Measurements from ENCODE around the gene CMC2. TPM values are rescaled to one million over a fixed set of nuclear protein-coding genes. Genes with fewer than 3 reads are reported as not detected.

The CMC2 gene
- total and polyA plus RNA-seq, 2 of the 8 experiments (the other 6 are each of a cell fraction or from before 2014, with no cell fraction given), result 66.6 to 116 TPM

GRCh38 chr16:81035398-81035974 lies 28.8 kb upstream of the CMC2 start, which contains the start of gene ATMIN (continued):
- TF ChIP-seq RBBP5 (IDR thresholded peaks at IDR 0.05; ENCODE audit: borderline replicate concordance, low read depth, low read length) (peak; percentile 23; the same call in 1 of the 2 replicates), BACH1 (IDR thresholded peaks at IDR 0.05; ENCODE audit: low read length) (no peak), CHD7 (IDR thresholded peaks at IDR 0.05; ENCODE audit: insufficient replicate concordance, low read length) (no peak), MAFK (IDR thresholded peaks at IDR 0.05; ENCODE audit: low read depth, low read length) (no peak), SP1 (IDR thresholded peaks at IDR 0.05; ENCODE audit: low read depth, low read length) (0 out of 2 replicates have a peak, but pooled peaks have one; percentile 24), RAD21 (IDR thresholded peaks at IDR 0.05 in 1 of 2, conservative IDR thresholded peaks at IDR 0.05 in 1 of 2; ENCODE audit: low read depth in 2 of 2, low read length in 2 of 2) (peak; percentile 59 to 74), SIRT6 (IDR thresholded peaks at IDR 0.05; ENCODE audit: low read length) (no peak), SIX5 (IDR thresholded peaks at IDR 0.05; ENCODE audit: low read depth, low read length) (no peak), HDAC2 (IDR thresholded peaks at IDR 0.05; ENCODE audit: borderline replicate concordance in 1 of 2, low read depth in 2 of 2, low read length in 2 of 2) (no peak), ASH2L (IDR thresholded peaks at IDR 0.05; ENCODE audit: low read length) (no peak), SIN3A (conservative IDR thresholded peaks at IDR 0.05 in 1 of 2, IDR thresholded peaks at IDR 0.05 in 1 of 2; ENCODE audit: low read depth in 1 of 2, low read length in 2 of 2) (no peak; a peak in 1 of 4 replicates)
